Measurements from ENCODE around the gene SSPN.

- TF ChIP-seq TAF1 (IDR thresholded peaks at IDR 0.05; ENCODE audit: low read depth) = no peak
- TF ChIP-seq EP300 (IDR thresholded peaks at IDR 0.05; ENCODE audit: borderline replicate concordance) = no peak
- no peak for TF ChIP-seq CEBPB (IDR thresholded peaks at IDR 0.05)
- no peak for TF ChIP-seq RAD21 (IDR thresholded peaks at IDR 0.05; ENCODE audit: low read depth)
- TF ChIP-seq, protein P1, sequence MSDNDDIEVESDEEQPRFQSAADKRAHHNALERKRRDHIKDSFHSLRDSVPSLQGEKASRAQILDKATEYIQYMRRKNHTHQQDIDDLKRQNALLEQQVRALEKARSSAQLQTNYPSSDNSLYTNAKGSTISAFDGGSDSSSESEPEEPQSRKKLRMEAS (IDR thresholded peaks at IDR 0.05) = no peak
- TF ChIP-seq FOXM1 (IDR thresholded peaks at IDR 0.05; ENCODE audit: borderline replicate concordance, low read depth) = no peak
- TF ChIP-seq TCF12 (IDR thresholded peaks at IDR 0.05; ENCODE audit: low read depth) = no peak
Measured at GRCh38 chr12:26251600-26251999, 56.2 kb downstream of the SSPN start.

Measured in Ishikawa (cell line).